HEK293T (cell line): ENCODE data around the gene NET1.

Experiments
- ARNT ChIP-seq: fragments of 450-650 bp; IDR thresholded peaks from 2 replicates; pipeline ENCODE4 v1.6.1; 2017; ENCODE audit warnings: mild to moderate bottlenecking
- BHLHE40 ChIP-seq: fragments of 450-650 bp; IDR thresholded peaks from 2 replicates; pipeline ENCODE4 v1.6.1; 2016; ENCODE audit warnings: mild to moderate bottlenecking, moderate library complexity, borderline replicate concordance
- ELF4 ChIP-seq: fragments of 450-650 bp; IDR thresholded peaks from 2 replicates; pipeline ENCODE4 v1.6.1; 2017; ENCODE audit warnings: antibody characterized with exemption
- FOXA1 ChIP-seq: fragments of 450-650 bp; IDR thresholded peaks from 2 replicates; pipeline ENCODE4 v1.6.1; 2016; ENCODE audit warnings: mild to moderate bottlenecking
- FOXK2 ChIP-seq: fragments of 450-650 bp; IDR thresholded peaks from 2 replicates; pipeline ENCODE4 v1.6.1; 2016; ENCODE audit warnings: mild to moderate bottlenecking
- HDGF ChIP-seq: fragments of 450-650 bp; IDR thresholded peaks from 2 replicates; pipeline ENCODE4 v1.6.1; 2017; ENCODE audit warnings: antibody characterized with exemption, borderline replicate concordance
- L3MBTL2 ChIP-seq: fragments of 450-650 bp; conservative IDR thresholded peaks from 2 replicates; pipeline ENCODE4 v1.6.1; 2016; ENCODE audit warnings: mild to moderate bottlenecking
- NFRKB ChIP-seq: fragments of 450-650 bp; IDR thresholded peaks from 2 replicates; pipeline ENCODE4 v1.6.1; 2016; ENCODE audit warnings: mild to moderate bottlenecking, moderate library complexity
- PKNOX1 ChIP-seq: fragments of 450-650 bp; IDR thresholded peaks from 2 replicates; pipeline ENCODE4 v1.6.1; 2016
- SP1 ChIP-seq: fragments of 450-650 bp; IDR thresholded peaks from 2 replicates; pipeline ENCODE4 v1.6.1; 2017
- SUZ12 ChIP-seq: fragments of 450-650 bp; IDR thresholded peaks from 2 replicates; pipeline ENCODE4 v1.6.1; 2016; ENCODE audit warnings: mild to moderate bottlenecking
- TARDBP ChIP-seq: fragments of 450-650 bp; IDR thresholded peaks from 2 replicates; pipeline ENCODE4 v1.6.1; 2016
- ZNF384 ChIP-seq: fragments of 450-650 bp; IDR thresholded peaks from 2 replicates; pipeline ENCODE4 v1.6.1; 2016

GRCh38 chr10:5391790-5392189 is 20.6 kb upstream of the NET1 start:
- TF ChIP-seq NFRKB = no peak
- TF ChIP-seq SUZ12 = no peak
- TF ChIP-seq PKNOX1 = no peak
- TF ChIP-seq SP1 = no peak
- no peak for TF ChIP-seq TARDBP
- no peak for TF ChIP-seq L3MBTL2
- TF ChIP-seq FOXK2 = no peak
- TF ChIP-seq FOXA1 = no peak
- TF ChIP-seq BHLHE40 = no peak
- no peak for TF ChIP-seq ELF4
- TF ChIP-seq ZNF384 = no peak
- TF ChIP-seq HDGF = no peak
- no peak for TF ChIP-seq ARNT
